Stimulated activated CD4-positive, alpha-beta T cell treated with anti-CD3 and anti-CD28 coated beads, Interleukin-4, amount 100 ng/mL, for 24 hours (primary cell): ENCODE data around the gene MVB12B.

Experiments
- DNase-seq: peaks from one replicate; pipeline ENCODE4 v3.0.0-alpha.2; 2020

Gene MVB12B

DNA sequence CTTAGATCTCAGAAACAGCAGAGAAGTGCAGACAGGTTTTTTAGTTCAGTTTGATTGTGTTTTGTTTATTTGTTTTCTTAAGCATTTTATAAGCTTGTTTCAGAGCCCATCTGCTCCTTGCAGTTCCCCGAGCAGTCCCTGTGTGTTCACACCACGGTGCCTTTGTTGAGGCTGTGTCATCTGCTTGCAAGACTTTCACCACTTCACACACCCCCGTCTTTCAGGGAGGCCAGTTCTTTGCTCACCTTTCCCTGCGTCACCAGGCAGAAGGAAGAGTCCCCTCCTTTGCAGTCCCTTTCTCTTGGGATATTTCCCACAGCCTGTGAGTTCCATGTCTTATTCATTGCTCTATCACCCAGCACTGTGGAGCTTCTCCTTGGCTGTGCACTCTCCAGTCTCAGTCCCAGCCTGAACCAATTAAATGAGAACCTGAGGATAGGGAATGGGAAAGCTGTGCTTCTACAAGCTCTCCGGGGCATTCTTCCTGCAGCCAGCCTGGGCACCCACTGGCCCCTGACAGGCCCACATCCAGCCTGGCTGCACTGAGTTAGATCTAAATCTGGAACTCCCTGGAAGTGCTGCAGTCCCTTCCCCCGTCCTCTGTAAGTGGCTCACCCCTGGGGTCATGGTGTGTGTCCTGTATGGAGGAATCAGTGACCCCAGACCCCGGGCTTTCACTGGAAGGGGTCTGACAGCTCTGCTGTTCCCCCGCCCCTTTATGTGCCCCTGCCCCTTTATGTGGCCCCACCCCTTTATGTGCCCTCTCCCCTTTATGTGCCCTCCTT lies 5.5 kb downstream of the MVB12B start:
- no peak for DNase-seq

DNA sequence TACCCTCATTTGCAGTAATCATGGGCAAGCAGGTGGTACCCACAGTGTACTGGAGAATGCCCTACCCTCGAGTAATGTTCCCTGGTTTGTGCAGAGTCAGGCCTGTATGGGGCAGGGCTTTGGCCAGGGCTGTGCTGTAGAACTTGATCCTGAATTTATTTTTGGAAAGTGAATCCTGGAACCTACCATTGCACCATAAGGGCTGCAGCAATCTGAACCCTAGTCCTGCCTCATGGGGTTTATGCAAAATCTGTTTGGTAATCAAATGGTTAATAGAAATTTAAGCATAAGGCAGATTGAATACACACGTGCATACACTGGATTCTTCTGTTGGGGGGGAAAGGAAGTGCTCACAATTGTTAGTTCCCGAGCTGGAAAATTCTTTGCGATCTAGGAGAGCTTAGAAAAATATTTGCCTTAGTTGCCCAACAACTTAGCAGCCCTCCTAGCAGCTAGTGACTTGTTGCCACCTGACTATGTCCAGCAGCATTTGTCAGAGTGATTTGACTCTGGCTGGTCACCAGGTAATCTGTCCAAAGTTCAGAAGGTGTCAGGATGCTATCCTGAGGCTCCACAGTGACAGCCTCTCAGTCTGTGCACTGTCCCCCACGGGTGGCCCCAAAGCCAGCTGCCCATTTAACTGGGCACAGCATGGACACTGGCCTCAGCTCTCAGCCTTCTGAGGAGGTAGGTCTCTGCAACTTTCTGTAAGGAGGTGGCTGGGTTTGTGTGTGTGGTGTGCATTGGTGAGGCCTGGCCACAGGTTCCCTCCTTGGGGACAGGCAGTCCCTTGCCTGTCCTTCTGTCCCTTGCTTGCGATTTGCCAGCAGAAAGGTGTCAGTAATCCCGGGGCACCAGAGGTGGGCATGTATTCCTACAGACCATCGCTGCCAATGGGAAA lies 8.3 kb downstream of the MVB12B start:
- no peak for DNase-seq

DNA sequence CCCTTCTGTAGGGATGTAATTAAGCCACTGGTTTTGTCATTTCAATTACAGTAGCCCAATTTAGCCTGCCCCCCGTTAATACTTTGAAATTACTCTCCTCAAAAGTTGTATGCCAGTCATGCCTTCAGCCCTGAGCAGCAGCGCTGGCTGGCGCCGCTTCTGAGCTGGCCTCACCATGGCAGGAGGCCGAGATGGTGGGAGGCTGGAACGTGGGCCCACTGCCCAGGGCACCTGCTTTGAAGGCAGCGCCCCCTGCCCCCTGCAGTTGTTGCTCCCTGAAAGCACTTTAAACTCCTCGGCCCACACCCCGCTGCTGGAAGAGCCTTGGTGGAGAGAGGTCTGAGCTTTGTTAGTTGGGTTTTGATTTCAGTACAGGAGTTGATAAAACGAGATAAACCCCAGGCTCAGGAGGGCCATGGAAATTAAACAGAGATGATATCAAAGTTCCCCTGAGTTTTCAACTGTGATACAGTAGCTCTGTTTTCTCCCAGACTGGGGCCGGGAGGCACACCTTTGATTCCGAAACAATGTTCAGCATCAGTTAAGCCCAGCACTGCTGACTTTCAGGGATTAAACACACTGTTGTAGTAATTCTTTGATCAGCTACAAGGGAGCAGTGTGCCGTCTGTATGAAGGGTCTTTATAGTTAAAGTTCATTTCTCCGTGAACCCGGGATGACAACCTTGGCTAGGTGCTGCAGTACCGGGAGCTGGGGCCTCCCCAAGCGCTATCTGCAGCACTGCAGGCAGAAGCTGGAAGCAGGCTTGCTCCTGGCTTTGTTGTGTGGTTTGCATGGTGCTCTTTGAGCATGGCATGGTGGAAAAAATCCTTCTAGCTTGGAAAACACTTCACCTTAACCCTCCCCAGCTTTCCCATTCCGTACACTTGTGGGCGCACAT lies 9.5 kb downstream of the MVB12B start:
- DNase-seq = no peak

DNA sequence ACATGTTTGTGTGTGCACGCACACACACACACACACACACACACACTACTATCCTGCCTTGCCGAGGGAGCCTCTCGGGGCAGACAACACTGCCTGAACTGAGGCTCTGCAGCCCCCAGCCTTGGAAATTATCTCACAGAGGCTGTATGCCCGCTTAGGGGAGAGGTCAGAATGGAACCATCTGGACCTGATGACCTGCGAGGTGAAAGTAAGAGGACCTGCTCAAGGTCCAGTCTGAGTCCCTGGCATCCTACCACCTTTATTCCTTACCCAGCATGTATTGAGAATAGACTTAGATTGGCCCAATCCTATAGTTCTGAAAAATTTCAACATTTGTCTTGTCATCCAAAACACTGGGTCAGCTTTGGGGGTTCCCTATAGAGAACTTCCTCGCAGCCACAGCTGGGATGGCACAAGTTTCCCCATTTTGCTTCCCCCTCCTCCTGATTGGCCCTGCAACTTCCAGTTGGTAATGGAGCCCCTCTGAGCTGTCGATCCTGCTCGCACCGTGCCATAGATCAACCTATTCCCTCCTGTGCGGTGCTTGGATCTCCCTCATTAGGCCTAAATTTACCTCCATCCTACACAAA lies 10.2 kb downstream of the MVB12B start:
- DNase-seq = no peak

DNA sequence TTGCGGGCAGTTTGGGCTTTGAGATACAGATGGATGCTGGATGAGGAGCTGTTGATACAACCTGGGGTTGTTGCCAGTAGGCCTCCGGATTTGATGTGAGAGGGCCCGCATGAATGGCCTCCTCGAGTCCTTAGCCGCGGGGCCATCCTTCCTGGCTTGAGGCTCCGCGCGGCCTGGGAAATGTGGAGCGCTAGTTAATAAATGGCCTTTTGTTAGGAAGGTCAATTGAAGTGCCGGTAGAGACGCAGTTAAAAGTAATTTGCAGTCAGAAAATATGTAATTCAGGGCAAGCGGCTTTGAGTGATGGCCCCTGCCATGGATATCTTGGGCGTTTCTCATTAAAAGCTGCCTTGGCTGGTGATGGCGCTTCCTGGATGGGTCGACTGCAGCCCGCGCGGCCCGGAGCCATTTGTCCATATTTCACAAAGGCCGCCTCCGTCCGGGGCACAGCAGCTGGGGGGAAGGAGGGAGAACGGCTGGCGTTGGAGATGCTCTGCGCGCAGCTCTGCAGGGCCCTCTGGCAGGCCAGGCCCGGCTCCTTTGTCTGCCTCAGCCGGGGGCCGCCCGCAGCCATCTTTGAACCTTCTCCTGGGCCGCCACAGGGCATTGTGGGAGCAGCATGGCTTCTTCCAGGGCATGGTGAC lies 11.2 kb downstream of the MVB12B start:
- DNase-seq = no peak

DNA sequence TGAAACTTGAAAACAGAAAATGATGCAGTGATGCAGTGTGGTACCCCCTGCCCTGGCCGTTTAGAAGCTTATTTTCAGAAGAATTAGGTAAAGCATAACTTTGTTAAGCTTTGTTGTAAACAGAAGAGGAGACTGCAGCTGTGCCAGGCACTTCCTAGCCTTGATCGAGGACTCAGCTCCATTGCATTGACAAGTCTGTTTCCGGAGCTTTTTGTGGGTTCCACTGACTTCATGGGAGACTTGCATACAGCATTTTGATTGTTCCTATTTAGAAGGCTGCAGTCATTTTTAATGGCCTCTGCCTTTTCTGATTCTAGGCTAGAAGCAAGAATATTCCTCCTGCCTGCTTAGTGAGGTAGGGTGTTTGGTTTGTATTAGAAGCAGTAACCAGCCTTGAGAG lies 12.3 kb downstream of the MVB12B start:
- DNase-seq = no peak

DNA sequence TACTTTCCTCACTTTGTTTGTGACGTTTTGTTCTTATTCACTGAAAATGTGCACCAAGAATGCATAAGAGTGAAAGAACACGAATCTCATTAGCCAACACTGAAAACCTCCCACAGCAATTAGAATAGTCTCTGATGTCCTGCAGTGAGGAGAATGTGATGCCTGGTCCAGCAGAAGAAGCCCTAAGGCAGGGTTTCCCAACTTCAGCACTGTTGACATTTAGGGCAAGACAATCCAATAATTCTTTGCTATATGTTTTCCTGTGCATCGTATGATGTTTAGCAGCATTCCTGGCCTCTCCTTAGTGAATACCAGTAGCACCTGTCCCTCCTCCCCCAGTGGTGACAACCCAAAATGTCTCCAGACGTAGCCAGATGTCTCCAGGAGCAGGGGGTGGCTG lies 14.8 kb downstream of the MVB12B start:
- no peak for DNase-seq

DNA sequence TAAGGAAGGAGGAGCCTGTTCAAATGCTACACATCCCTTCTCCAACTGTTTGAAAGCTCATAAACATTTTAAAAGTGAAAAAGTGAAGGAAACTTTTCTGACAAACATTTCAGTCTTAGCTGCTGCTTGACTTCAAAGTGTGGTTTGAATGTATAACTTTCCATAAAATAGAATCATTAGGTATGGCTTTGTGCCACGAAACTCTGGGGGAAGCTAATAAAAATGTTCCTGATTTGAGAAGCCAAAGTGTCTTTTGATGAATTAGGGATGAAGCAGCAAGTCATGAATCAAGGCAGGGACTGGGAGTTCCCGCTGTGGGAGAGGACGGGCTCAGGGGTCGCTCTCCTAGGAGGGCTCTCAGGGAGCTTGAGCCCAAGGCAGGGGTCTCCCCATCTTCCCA lies 15.3 kb downstream of the MVB12B start:
- DNase-seq = no peak

DNA sequence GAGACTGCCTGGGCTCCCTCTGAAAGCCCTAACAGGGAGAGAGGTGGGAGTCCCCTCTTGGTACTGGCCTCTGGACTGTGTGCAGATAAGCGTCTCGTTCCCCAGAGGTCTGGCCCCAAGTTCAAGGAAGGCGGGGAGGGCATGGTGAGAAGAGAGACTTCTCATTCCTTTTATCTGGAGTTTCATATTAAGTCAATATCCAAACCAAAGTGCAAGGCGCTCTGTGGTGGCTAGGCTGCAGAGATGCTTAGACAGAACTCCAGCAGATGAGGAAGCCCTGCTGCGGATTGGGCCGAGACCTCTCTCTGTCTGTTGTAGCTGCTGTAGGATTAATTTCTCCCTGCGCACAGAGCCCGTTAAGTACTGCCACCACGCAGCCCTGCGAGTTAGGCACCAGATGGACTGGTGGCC lies 16.0 kb downstream of the MVB12B start:
- DNase-seq = no peak

DNA sequence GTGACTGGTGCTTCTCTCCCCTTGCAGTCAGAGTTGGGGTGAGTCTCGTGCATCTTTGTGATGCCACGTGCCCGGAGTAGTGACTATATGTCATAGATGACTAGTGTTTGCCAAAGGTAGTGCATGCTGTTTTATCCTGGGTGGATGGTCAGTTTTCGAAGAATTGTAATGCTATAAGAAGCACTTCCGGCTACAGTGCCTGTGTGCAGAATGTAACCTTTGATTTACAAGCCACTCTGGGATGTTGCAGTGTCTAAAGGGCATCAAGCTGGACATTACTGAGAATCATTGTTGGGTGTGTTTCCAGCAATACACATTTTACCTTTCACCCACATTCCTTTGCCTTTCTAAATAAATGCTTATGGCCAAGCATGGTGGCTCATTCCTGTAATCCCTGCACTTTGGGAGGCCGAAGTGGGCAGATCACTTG lies 16.7 kb downstream of the MVB12B start:
- DNase-seq = no peak

DNA sequence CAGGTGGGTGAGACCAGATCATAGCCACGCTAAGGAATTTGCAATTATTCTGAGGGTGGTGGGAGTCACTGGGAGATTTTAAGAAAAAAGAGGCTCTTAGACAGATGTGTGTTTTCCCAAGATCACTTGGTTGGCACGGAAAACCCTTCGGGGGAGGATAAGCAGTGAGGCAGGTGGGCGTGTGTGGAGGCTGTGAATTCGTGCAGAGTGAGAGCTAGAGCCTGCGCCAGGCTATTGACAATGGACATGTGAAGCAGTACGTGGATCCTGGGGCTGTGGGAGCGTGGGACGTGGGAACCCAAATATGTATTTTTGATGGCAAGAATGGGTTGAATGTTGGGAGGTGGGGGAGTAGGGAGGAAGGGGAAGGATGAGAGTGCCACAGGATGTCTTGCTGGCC lies 19.4 kb downstream of the MVB12B start:
- no peak for DNase-seq

DNA sequence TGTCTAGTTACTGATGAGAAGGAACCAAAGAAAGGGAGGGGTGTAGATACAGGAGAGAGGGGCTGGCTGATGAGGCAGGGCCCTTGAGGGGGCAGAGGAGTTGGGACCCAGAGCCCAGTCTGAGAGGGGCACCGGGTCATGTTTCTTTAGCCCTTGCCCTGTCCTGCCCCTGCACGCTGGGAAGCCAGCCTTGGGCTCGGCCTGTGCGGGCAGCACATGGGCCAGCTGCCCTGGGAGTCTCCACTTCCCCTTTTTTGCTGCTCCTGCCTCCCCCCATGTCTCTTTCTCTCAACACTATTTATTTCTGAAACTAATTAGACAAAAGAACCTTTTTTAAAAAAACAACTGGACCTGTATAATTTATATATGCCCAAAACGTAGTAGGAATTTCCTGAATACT lies 20.5 kb downstream of the MVB12B start:
- no peak for DNase-seq

DNA sequence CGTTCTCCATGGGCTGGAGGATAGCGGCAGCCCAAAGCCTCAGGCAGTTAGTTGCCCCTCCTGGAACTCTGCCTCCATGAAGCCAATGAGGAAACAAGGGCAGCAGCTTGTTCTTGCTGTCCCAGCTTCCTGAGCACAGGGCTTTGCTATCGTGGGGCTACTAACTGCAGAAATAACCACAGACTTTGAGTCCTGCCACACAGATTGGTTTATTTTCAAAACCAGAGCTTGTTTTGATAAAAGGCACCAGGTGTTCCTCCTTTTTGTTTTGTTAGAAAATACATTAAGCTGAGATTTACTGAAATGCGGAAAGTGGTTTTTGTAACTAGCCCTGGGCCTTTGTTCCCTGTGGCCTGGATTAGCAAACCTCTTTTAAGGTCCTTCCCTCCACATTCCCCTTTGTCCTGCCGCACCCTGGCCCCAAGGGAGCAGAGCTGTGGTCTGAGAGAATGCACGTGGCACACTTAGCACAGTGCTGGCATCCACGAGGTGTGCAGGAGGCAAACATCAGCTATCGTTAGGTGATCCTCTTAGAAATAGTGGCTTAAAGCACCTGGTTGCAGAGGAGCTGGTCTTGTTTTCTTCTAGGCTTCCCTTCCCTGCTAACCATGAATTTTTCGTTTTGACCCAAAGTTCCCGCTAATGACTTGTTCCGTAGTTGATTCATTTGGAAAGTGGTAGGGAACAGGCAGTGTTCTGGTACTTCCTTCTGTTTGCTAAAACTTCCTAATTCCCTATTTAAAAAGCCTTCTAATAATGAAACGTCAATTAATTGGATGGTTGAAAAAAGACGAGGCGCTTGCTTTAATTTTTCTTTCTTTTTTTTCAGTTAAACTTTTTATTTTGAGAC lies 21.5 kb downstream of the MVB12B start:
- no peak for DNase-seq

DNA sequence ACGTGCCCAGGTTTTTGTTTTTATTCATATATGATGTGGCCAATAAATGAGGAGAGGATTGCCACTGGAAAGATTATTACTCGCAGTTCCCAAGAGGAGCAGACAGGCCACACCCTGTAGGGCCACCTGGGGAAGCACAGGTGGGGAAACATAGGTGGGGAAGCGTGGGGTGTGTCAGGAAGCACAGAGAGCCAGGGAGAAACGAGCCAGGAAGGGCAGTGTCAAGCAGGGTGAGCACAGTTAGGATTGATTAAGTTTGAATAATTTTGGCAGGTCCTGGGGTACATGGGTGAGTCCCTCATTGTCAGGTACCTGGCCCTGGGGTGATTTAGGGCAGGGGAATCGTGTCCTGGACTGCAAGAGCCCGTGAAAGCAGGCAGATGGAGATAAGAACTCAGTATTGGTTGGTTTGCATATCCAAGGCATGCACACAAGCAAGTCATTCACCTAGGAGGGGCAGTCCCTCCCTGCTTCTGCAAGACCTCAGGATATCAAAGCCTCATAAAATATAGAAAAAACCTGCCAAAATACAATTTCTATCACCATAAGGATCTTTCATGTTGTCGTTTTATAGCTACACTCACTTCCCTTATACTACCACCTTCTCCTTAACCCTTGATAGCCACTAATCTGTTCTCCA lies 22.4 kb downstream of the MVB12B start:
- DNase-seq = no peak

DNA sequence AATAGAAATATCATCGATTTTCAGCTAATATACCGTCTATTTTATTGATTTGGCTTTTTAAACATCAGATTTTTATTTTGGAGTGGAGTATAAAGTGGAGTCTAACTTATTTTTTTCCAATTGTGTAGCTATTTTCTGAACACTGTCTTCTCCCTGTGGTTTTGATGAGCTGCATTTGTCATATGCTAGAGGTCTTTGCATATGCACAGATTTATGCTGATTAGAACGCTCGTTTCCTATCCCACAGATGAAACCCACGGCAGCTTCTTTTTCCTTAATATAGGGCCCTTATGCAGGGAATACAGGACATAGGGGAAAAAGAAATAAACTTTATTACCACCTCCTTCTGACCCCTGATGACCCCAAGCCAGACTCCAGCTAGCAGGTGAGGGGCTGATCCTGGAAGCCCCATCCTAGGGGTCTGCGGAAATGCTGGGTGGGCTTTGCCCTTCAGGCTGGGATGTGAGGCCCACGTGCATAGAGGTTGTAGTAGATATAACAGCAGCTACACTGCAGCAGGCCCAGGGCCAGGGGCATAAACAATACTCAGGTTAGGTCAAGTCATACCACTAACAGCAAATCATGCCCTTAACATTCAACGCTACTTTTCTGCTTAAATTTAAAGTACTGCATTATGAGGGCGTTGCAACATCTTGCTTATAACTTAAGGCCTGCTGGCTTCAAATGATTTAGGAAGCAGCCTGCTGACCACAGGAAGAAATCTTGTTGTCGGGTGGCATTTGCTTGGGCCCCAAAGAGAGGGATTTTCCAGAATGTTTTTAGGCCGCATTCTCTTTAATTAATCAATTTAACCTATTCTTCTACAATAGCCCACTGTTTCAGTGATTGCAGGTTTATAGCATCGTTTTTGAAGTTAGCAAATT lies 28.5 kb downstream of the MVB12B start:
- no peak for DNase-seq

DNA sequence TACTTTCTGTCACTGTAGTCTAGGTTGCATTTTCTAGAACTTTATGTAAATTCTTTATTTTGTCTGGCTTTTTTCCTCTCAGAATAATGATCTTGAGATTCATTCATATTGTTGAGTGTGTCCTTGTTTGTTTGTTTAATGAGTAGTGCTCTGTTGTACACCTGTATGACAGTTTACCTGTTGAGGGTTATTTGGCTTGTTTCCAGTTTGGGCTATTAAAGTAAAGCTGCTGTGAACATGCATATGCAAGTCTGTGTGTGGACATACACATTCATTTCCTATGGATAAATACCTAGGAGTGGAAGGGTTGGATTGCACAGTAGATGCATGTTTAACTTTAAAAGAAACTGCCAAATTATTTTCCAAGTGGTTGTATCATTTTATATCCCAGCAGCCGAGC lies 30.4 kb downstream of the MVB12B start:
- no peak for DNase-seq

DNA sequence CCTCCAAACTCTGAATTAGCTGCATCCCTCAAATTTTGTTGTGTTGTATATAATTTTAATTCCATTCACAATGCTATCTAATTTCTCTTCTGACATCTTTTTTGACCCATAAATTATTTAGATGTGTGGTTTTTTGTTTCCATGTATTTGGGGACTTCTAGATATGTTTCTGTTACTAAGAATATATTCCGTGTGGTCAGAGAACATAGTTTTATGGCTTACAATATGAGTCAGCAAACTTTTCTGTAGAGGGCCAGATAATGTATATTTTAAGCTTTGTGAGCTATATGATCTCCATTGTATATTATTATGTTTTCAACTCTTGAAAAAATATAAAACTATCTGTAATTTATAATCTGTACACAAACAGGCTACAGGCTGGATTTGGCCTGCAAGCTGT lies 33.4 kb downstream of the MVB12B start:
- no peak for DNase-seq

DNA sequence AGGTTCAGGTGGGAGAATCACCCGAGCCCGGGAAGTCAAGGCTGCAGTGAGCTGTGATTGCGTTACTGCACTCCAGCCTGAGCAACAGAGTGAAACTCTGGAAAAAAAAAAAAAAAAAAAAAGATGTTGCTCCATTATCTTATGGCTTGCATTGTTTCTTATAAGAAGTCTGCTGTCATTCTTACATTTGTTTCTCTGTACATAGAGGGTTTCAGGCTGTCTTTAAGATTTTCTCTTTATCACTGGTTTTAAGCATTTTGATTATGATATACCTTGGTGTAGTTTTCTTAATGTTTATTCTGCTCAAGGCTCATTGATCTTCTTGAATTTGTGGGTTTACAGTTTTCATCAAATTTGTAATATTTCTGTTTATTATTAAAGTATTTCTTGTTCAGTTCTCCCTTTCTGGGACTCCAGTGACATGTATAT lies 35.2 kb downstream of the MVB12B start:
- no peak for DNase-seq

DNA sequence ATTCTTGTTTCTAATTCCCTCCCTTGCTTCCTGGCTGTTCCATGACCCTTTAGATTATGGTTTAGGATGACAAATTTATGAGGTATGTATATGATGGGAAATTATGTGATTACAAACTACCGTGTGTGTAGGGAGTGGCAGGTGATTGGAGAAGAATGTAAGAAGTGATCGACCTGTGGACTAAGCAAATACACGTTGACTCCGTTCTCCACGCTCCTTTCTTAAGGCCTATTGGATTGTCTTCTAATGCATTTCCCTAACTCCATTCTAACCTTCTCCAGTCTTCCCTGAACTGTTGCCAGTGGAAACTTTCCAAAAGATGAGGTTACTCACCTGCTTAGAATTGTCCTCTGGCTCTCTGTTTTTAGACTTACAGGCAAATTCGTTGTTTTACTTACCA lies 36.6 kb downstream of the MVB12B start:
- DNase-seq = no peak
